Gastrocnemius medialis (tissue), 4 donors: ENCODE measurements around the gene SLC38A4.

Experiments
- POLR2A ChIP-seq, 2 donors: fragments of 450-650 bp; IDR thresholded peaks; one replicate each; pipeline ENCODE4 v1.6.1; 2017; ENCODE audit warnings: antibody characterized with exemption in 2 of 2, mild to moderate bottlenecking in 2 of 2, moderate library complexity in 2 of 2
- TF ChIP-seq, protein P1 (sequence below), 5 experiments: fragments of 450-650 bp in 3 of 5; fragments of 200-600 bp in 2 of 5; sonication (generic) in 2 of 5; IDR thresholded peaks in 4 of 5; conservative IDR thresholded peaks in 1 of 5; 1 replicate in 4 of 5; 2 replicates in 1 of 5; pipeline ENCODE4 v1.5.1; 2016 to 2019; ENCODE audit warnings: antibody characterized with exemption in 5 of 5, mild to moderate bottlenecking in 3 of 5, moderate library complexity in 3 of 5

- no peak for TF ChIP-seq POLR2A (IDR thresholded peaks at IDR 0.05)
- TF ChIP-seq, protein P1, sequence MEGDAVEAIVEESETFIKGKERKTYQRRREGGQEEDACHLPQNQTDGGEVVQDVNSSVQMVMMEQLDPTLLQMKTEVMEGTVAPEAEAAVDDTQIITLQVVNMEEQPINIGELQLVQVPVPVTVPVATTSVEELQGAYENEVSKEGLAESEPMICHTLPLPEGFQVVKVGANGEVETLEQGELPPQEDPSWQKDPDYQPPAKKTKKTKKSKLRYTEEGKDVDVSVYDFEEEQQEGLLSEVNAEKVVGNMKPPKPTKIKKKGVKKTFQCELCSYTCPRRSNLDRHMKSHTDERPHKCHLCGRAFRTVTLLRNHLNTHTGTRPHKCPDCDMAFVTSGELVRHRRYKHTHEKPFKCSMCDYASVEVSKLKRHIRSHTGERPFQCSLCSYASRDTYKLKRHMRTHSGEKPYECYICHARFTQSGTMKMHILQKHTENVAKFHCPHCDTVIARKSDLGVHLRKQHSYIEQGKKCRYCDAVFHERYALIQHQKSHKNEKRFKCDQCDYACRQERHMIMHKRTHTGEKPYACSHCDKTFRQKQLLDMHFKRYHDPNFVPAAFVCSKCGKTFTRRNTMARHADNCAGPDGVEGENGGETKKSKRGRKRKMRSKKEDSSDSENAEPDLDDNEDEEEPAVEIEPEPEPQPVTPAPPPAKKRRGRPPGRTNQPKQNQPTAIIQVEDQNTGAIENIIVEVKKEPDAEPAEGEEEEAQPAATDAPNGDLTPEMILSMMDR (IDR thresholded peaks at IDR 0.05 in 4 of 5, conservative IDR thresholded peaks at IDR 0.05 in 1 of 5) = no peak
These were observed 49.3 kb upstream of the SLC38A4 start for GRCh38 chr12:46875095-46875494.
